Measurements from ENCODE around the gene OGFR.

The OGFR gene

DNA sequence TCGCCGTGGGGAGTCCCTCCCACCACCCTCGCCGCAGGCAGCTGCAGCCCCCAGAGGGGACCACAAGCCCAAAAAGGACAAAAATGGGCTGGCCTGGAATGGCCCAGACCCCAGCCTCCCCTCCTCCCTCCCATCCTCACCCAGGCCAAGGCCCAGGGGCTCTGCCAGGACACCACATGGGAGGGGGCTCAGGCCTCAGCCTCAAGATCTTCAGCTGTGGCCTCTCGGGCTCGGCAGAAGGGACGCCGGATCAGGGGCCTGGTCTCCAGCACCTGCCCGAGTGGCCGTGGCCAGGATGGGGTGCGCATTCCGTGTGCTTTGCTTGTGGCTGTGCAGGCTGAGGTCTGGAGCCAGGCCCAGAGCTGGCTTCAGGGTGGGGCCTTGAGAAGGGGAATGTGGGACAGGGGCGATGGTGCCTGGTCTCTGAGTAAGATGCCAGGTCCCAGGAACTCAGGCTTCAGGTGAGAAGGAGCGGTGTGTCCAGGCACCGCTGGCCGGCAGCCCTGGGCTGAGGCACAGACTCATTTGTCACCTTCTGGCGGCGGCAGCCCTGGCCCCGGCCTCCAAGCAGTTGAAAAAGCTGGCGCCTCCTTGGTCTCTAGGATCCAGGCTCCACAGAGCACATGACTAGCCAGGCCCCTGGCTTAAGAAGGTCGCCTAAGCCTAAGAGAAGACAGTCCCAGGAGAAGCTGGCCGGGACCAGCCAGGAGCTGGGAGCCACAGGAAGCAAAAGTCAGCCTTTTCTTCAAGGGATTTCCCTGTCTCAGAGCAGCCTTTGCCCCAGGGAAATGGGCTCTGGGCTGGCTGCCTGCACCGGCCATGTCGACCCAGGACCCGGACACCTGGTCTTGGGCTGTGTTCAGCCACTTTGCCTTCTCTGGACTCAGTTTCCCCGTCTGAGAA, 43.5 kb upstream of the OGFR start:
- no peak for DNase-seq (ENCODE audit: low spot score)

GRCh38 chr20:62761759-62762131, 42.9 kb upstream of the OGFR start:
- no peak for TF ChIP-seq CTCF (IDR thresholded peaks at IDR 0.05; ENCODE audit: extremely low read depth, missing control alignments)
- no peak for DNase-seq (ENCODE audit: low spot score)

More for the DNA sequence above, 43.5 kb upstream of the OGFR start:
- TF ChIP-seq CTCF (IDR thresholded peaks at IDR 0.05; ENCODE audit: extremely low read depth, missing control alignments) = no peak

DNA sequence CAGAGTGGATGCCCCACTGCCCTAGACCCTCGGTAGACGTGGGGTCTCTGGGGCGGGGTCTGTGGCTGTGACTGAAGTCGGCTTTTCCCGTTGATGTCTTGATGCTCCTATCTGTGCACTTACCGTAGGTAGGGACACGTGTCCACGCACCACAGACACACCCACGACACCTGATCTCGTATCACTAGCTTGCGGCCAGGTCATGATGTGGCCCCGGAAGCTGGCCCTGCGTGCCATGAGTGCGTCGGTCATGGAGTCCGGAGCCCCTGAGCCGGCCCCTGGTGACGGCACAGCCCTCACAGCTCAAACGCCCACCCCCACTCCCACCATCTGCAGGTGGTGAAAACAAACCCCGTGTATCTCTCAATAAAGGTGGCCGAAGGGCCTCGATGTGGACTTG, 42.3 kb upstream of the OGFR start:
- TF ChIP-seq CTCF (IDR thresholded peaks at IDR 0.05; ENCODE audit: extremely low read depth, missing control alignments) = no peak
- DNase-seq (ENCODE audit: low spot score) = no peak

- TF ChIP-seq CTCF (IDR thresholded peaks at IDR 0.05; ENCODE audit: extremely low read depth, missing control alignments) = no peak
- DNase-seq (ENCODE audit: low spot score) = no peak
Observed at GRCh38 chr20:62762801-62763368, 41.8 kb upstream of the OGFR start.

DNA sequence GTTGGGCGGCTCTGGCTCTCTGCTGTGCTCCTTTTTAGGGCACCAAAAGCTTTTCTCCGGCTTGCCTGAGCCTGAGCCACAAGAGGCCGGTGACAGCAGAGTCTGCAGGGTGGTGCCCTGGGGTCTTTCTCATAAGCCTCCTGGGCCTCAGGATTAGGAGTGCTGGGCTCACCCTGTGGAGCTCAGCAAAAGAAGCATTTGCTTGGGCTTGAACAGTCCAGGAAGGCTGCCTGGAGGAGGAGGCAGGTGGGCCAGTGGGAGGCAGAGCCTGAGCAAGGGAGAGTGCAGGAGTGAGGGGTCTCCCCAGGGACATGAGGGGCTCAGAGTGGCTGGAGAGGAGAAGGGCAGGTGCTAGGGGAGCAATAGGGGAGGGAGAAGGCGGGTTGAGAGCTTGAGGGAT, 41.2 kb upstream of the OGFR start:
- no peak for DNase-seq (ENCODE audit: low spot score)
- no peak for TF ChIP-seq CTCF (IDR thresholded peaks at IDR 0.05; ENCODE audit: extremely low read depth, missing control alignments)

DNA sequence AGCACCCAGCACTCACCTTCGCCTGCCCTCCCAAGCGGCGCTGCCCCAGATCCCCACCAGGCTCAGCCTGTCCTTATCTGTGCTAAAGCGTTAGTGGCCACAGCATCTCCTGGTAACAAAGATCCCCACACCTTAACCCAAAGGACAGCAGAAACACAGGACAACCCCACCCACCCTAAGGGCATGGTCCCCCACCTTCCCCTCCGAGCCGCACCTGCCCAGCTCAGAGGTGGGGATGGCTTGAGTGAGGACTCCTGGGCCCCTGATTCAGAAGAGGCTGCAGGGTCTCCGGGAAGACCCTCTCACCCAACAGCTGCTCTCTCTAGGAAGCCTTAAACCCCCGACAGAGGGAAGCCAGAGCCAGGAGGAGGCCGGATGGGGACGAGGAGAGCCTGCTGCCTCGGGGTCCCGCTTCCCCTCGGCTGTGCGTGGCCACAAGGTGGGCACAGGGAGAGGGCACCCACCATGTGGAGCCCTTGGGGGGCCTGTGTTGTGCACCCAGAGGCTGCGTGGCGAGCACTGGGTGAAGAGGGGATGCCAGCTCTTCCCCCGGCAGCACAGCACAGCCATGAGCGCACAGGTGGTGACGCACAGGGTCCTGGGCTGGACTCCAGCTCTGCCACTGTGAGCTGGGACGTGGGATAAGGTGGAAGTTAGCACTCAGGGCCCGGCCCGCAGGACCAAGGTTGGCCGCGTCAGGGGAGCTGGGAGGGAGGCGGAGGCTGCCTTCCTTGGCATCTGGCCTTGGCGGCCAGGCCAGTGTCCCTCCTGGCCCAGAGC, 40.3 kb upstream of the OGFR start:
- no peak for TF ChIP-seq CTCF (IDR thresholded peaks at IDR 0.05; ENCODE audit: extremely low read depth, missing control alignments)
- DNase-seq (ENCODE audit: low spot score) = no peak

- DNase-seq (ENCODE audit: low spot score) = no peak
- no peak for TF ChIP-seq CTCF (IDR thresholded peaks at IDR 0.05; ENCODE audit: extremely low read depth, missing control alignments)
Observed at GRCh38 chr20:62765021-62765420, 39.6 kb upstream of the OGFR start.
